Measurements from ENCODE around the gene CYP4A22. TPM values are rescaled to one million over a fixed set of nuclear protein-coding genes. Genes with fewer than 3 reads are reported as not detected.
"Not testable (repeated sequence)": the region's sequence is repeated elsewhere in the genome, so short reads cannot be mapped to it uniquely, and the experiment has no call there.

The CYP4A22 gene
- total RNA-seq, 4 donors from 2014 or later: 0.21 TPM; not detected in 3

DNA sequence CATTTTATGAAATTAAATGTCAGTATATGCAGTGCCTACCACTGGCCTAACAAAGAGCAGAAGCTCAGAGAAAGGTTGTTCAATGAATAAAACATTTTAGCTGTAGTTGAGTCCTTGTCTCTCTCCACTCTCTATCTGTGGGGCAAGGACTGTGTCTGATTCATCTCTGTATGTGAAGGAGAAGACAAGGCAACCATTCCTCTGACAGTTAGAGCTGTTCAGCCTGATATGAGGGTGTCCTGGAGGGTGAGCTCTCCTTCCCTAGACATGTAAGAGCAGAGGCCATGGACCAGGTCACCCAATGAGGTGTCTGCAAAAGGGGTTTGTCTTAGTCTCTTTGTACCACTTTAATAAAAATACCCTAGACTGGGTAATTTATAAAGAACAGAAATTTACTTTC, 57.1 kb downstream of the CYP4A22 start:
- no peaks in the 10 kb centered on the region for H3K36me3 ChIP-seq
- no peak for TF ChIP-seq POLR2A (IDR thresholded peaks at IDR 0.05)
- TF ChIP-seq, protein P1, sequence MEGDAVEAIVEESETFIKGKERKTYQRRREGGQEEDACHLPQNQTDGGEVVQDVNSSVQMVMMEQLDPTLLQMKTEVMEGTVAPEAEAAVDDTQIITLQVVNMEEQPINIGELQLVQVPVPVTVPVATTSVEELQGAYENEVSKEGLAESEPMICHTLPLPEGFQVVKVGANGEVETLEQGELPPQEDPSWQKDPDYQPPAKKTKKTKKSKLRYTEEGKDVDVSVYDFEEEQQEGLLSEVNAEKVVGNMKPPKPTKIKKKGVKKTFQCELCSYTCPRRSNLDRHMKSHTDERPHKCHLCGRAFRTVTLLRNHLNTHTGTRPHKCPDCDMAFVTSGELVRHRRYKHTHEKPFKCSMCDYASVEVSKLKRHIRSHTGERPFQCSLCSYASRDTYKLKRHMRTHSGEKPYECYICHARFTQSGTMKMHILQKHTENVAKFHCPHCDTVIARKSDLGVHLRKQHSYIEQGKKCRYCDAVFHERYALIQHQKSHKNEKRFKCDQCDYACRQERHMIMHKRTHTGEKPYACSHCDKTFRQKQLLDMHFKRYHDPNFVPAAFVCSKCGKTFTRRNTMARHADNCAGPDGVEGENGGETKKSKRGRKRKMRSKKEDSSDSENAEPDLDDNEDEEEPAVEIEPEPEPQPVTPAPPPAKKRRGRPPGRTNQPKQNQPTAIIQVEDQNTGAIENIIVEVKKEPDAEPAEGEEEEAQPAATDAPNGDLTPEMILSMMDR (IDR thresholded peaks at IDR 0.05): no peak
- H3K9me3 ChIP-seq: no peaks in the 10 kb centered on the region
- peaks cover 0 to 12% of the 10 kb centered on the region in 2 donors for H3K4me1 ChIP-seq
- intact Hi-C loops (cut with DNase I; ENCODE audit: low total_unique reads): no loop called here
- no peak for DNase-seq
- no peaks in the 10 kb centered on the region for H3K27me3 ChIP-seq
- no peak overlapping the region for H3K27ac ChIP-seq
- H3K4me3 ChIP-seq: no peak overlapping the region

DNA sequence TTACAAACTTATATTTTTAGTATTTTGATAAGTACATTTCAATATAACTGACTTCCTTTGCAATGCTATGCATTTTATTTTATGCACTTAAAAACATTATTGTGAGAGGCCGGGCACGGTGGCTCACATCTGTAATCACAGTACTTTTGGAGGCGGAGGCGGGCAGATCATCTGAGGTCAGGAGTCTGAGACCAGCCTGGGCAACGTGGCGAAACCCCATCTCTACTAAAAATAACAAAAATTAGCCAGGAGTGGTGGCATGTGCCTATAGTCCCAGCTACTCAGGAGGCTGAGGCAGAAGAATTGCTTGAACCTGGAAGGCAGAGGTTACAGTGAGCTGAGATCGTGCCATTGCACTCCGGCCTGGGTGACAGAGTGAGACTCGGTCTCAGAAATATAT, 58.7 kb downstream of the CYP4A22 start:
- H3K36me3 ChIP-seq; DNase-seq; H3K9me3 ChIP-seq; intact Hi-C loops (cut with DNase I; ENCODE audit: low total_unique reads); H3K27me3 ChIP-seq; H3K27ac ChIP-seq; H3K4me3 ChIP-seq; H3K4me1 ChIP-seq: not testable (repeated sequence)

- DNase-seq: no peak
- Histone ChIP-seq H3K4me1 (peaks cover 0 to 6% of the 10 kb centered on the region in 2 donors), H3K4me3 (no peak overlapping the region), H3K27ac (no peak overlapping the region), H3K9me3 (no peaks in the 10 kb centered on the region), H3K36me3 (no peaks in the 10 kb centered on the region), H3K27me3 (no peaks in the 10 kb centered on the region)
- intact Hi-C loops (cut with DNase I; ENCODE audit: low total_unique reads): no loop called here
- no peak for TF ChIP-seq POLR2A (IDR thresholded peaks at IDR 0.05)
- TF ChIP-seq, protein P1 (IDR thresholded peaks at IDR 0.05): no peak
Measured at GRCh38 chr1:47196622-47197021, 59.4 kb downstream of the CYP4A22 start.

DNA sequence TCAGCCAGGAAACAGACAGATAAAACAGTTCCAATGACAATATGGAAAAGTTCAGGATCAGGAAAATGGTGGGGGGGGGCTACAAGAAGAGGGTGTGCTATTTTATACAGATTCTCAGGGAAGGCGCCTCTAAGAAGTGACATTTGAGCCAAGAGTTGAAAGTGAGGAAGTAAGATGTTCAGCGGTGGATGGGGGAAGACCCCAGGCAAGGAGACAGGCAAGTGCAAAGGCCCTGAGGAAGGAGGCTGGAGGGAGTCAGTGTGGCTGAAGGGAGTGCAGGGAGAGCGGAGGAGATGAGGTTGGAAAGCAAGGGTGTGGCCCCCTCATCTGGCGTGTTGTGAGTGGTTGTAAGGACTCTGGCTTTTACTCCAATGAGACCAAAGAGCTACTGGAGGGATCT, 61.0 kb downstream of the CYP4A22 start:
- H3K27ac ChIP-seq: no peak overlapping the region
- TF ChIP-seq POLR2A (IDR thresholded peaks at IDR 0.05): no peak
- TF ChIP-seq, protein P1 (IDR thresholded peaks at IDR 0.05): no peak
- no peak overlapping the region for H3K4me3 ChIP-seq
- H3K36me3 ChIP-seq: no peaks in the 10 kb centered on the region
- no peaks in the 10 kb centered on the region for H3K9me3 ChIP-seq
- DNase-seq: no peak
- no peaks in the 10 kb centered on the region for H3K4me1 ChIP-seq
- intact Hi-C loops (cut with DNase I; ENCODE audit: low total_unique reads): no loop called here
- no peaks in the 10 kb centered on the region for H3K27me3 ChIP-seq

Other genes with a start within 250 kb of the CYP4A22 start
- gene CYP4A11, start 196.0 kb upstream of the CYP4A22 start, total RNA-seq: 1 to 10 TPM in 1 of 4 donors, under 1 TPM in 1, not detected in 2; 0.21 to 1.0 TPM
- gene CYP4X1, start 113.8 kb upstream of the CYP4A22 start, total RNA-seq: 1 to 10 TPM in 2 of 4 donors, under 1 TPM in 2; under 0.01 to 4.1 (median 2.1) TPM
- gene CYP4Z1, start 70.2 kb upstream of the CYP4A22 start, total RNA-seq: 1 to 10 TPM in 1 of 4 donors, under 1 TPM in 3; 0.41 to 1.8 (median 0.67) TPM
- under 1 TPM in 1 of 4 donors, not detected in 3; 0.48 TPM for gene PDZK1IP1, start 52.6 kb downstream of the CYP4A22 start, total RNA-seq
- 10 to 100 TPM in 3 of 4 donors, 1 to 10 TPM in 1; 4.8 to 20.7 (median 13.0) TPM for gene TAL1, start 94.8 kb downstream of the CYP4A22 start, total RNA-seq
- 10 to 100 TPM in 1 of 4 donors, 1 to 10 TPM in 2, under 1 TPM in 1; under 0.01 to 13.0 (median 1.9) TPM for gene STIL, start 176.7 kb downstream of the CYP4A22 start, total RNA-seq
- gene CMPK1, start 196.3 kb downstream of the CYP4A22 start, total RNA-seq: 100 to 1,000 TPM in 1 of 4 donors, 10 to 100 TPM in 3; 21.5 to 111 (median 63.6) TPM